HCT116 (cell line): ENCODE measurements around the gene PLCXD1. TPM values are rescaled to one million over a fixed set of nuclear protein-coding genes. Genes with fewer than 3 reads are reported as not detected.

Experiments
- ATAC-seq: fragments of 200-7000 bp; cut with Tn5 transposase; 2 replicates; pipeline ENCODE4 v1.9.1; 2020; ENCODE audit warnings: mild to moderate bottlenecking, moderate library complexity
- BruUV-seq: library from RNA; stranded (reverse); fragments of 400-500 nt; replicated peaks from 2 replicates; lab custom pipeline; 2021; lab: Mats Ljungman, UMichigan
- CTCF ChIA-PET: fragments of 300-600 bp; sonication (Branson Sonifier 250); formaldehyde crosslinking; loops from one replicate; lab custom pipeline; 2021; ENCODE audit warnings: antibody characterized with exemption; lab: Charles Lee
- POLR2A ChIA-PET: fragments of 300-600, 350-600 bp; sonication (Branson Sonifier 250); formaldehyde crosslinking; loops from one replicate; lab custom pipeline; 2021; ENCODE audit warnings: antibody characterized with exemption; lab: Charles Lee
- RAD21 ChIA-PET, 2 experiments: fragments of 300-600 bp; sonication (Branson Sonifier 250); formaldehyde crosslinking; loops; one replicate each; lab custom pipeline; 2023; ENCODE audit warnings: low total read pairs in 2 of 2; ENCODE audit not compliant: uncharacterized antibody in 2 of 2, unreplicated experiment in 2 of 2, low non-redundant PET in 1 of 2; lab: Charles Lee
- DNase-seq: peaks from one replicate; pipeline ENCODE4 v3.0.0-alpha.2; 2010; ENCODE audit warnings: low read depth, low spot score
- H2AFZ ChIP-seq: fragments of 200-600 bp; shearing (Covaris generic), sonication (generic); 2 replicates; pipeline ENCODE4 v1.6.1; 2017; ENCODE audit warnings: low read depth, mixed run types, mixed read lengths, antibody characterized with exemption, low read length; ENCODE audit not compliant: poor library complexity, severe bottlenecking
- H3K27ac ChIP-seq: 2 replicates; pipeline ENCODE4 v1.5.1; 2012; ENCODE audit warnings: low read depth, low read length
- H3K27me3 ChIP-seq: fragments of 200-600 bp; sonication (generic); 2 replicates; pipeline ENCODE4 v1.6.1; 2016; ENCODE audit warnings: mixed run types, low read length, mixed read lengths; ENCODE audit not compliant: insufficient read depth
- H3K36me3 ChIP-seq, 2 experiments: fragments of 200-500 bp in 1 of 2; fragments of 200-600 bp in 1 of 2; sonication (Bioruptor generic) in 1 of 2; sonication (generic) in 1 of 2; 2 replicates each; pipeline versions ENCODE4 v1.5.1 to v1.6.1; 2014 to 2016; ENCODE audit warnings: low read length in 2 of 2, inconsistent platforms in 1 of 2, mixed read lengths in 1 of 2, mixed run types in 1 of 2; ENCODE audit not compliant: insufficient read depth in 2 of 2, control insufficient read depth in 1 of 2
- H3K4me1 ChIP-seq, 2 experiments: fragments of 200-600 bp in 1 of 2; sonication (generic) in 1 of 2; 2 replicates each; pipeline versions ENCODE4 v1.5.1 to v1.6.1; 2012 to 2017; ENCODE audit warnings: low read length in 2 of 2, inconsistent platforms in 1 of 2, mild to moderate bottlenecking in 1 of 2, mixed read lengths in 1 of 2, mixed run types in 1 of 2, moderate library complexity in 1 of 2; ENCODE audit not compliant: insufficient read depth in 2 of 2, control insufficient read depth in 1 of 2
- H3K4me2 ChIP-seq: fragments of 200-600 bp; sonication (generic); 2 replicates; pipeline ENCODE4 v1.6.1; 2017; ENCODE audit warnings: mixed run types, low read length, mixed read lengths
- H3K4me3 ChIP-seq, 2 experiments: fragments of 200-600 bp in 1 of 2; sonication (generic) in 1 of 2; replicated peaks in 1 of 2; 2 replicates each; pipeline ENCODE4 v1.5.1; 2011 to 2016; ENCODE audit warnings: low read length in 2 of 2, control low read depth in 1 of 2, low read depth in 1 of 2, mild to moderate bottlenecking in 1 of 2, mixed read lengths in 1 of 2, mixed run types in 1 of 2
- H3K79me2 ChIP-seq: fragments of 200-600 bp; sonication (generic); 2 replicates; pipeline ENCODE4 v1.6.1; 2017; ENCODE audit warnings: mild to moderate bottlenecking, mixed run types, low read length, moderate library complexity, mixed read lengths; ENCODE audit not compliant: insufficient read depth
- H3K9ac ChIP-seq: fragments of 200-600 bp; sonication (generic); 2 replicates; pipeline ENCODE4 v1.6.1; 2016; ENCODE audit warnings: low read length, mixed read lengths
- H3K9me2 ChIP-seq: fragments of 200-600 bp; sonication (generic), shearing (Covaris generic); 2 replicates; pipeline ENCODE4 v1.6.1; 2017; ENCODE audit warnings: mixed run types, mild to moderate bottlenecking, moderate library complexity; ENCODE audit not compliant: insufficient read depth
- H3K9me3 ChIP-seq, 2 experiments: fragments of 200-500 bp in 1 of 2; fragments of 200-600 bp in 1 of 2; sonication (Bioruptor generic) in 1 of 2; sonication (generic) in 1 of 2; 2 replicates each; pipeline ENCODE4 v1.6.1; 2014 to 2017; ENCODE audit warnings: low read length in 2 of 2, mixed read lengths in 2 of 2, inconsistent platforms in 1 of 2, low read depth in 1 of 2, mild to moderate bottlenecking in 1 of 2, mixed run types in 1 of 2, moderate library complexity in 1 of 2; ENCODE audit not compliant: control insufficient read depth in 1 of 2, insufficient read depth in 1 of 2
- H4K20me1 ChIP-seq: fragments of 200-600 bp; sonication (generic), shearing (Covaris generic); 2 replicates; pipeline ENCODE4 v1.6.1; 2017; ENCODE audit warnings: mixed run types, mild to moderate bottlenecking, moderate library complexity; ENCODE audit not compliant: insufficient read depth
- CBX3 ChIP-seq: IDR thresholded peaks from 2 replicates; pipeline ENCODE4 v1.6.1; 2012; ENCODE audit warnings: low read depth
- CEBPB ChIP-seq: IDR thresholded peaks from 2 replicates; pipeline ENCODE4 v1.6.1; 2012; ENCODE audit warnings: low read depth
- EZH2 ChIP-seq: fragments of 200-600 bp; sonication (generic); IDR thresholded peaks from 2 replicates; pipeline ENCODE4 v1.6.1; 2017; ENCODE audit warnings: antibody characterized with exemption, mixed run types
- EZH2phosphoT487 ChIP-seq: fragments of 200-600 bp; IDR thresholded peaks from 2 replicates; pipeline ENCODE4 v1.6.1; 2018; ENCODE audit warnings: antibody characterized with exemption, borderline replicate concordance
- FOSL1 ChIP-seq: IDR thresholded peaks from 2 replicates; pipeline ENCODE4 v1.6.1; 2012; ENCODE audit warnings: low read depth
- JUND ChIP-seq: IDR thresholded peaks from 2 replicates; pipeline ENCODE4 v1.6.1; 2012
- POLR2A ChIP-seq: IDR thresholded peaks from 2 replicates; pipeline ENCODE4 v1.7.0; 2011; ENCODE audit warnings: borderline replicate concordance; ENCODE audit not compliant: insufficient read depth, insufficient read length; ENCODE audit errors: extremely low read depth
- RAD21 ChIP-seq: IDR thresholded peaks from 2 replicates; pipeline ENCODE4 v1.6.1; 2012; ENCODE audit warnings: low read depth, mild to moderate bottlenecking
- SP1 ChIP-seq: IDR thresholded peaks from 2 replicates; pipeline ENCODE4 v1.6.1; 2012; ENCODE audit warnings: low read depth
- TCF7L2 ChIP-seq: IDR thresholded peaks from 2 replicates; pipeline ENCODE4 v1.7.0; 2011; ENCODE audit warnings: borderline replicate concordance, inconsistent platforms; ENCODE audit not compliant: insufficient read depth, insufficient read length; ENCODE audit errors: extremely low read depth
- YY1 ChIP-seq: IDR thresholded peaks from 2 replicates; pipeline ENCODE4 v1.6.1; 2011; ENCODE audit warnings: low read length, low read depth, moderate library complexity, mild to moderate bottlenecking; ENCODE audit not compliant: insufficient replicate concordance; ENCODE audit errors: extremely low read depth
- ZFX ChIP-seq: fragments of 450-650 bp; IDR thresholded peaks from 2 replicates; pipeline ENCODE4 v1.6.1; 2017
- ZNF274 ChIP-seq: fragments of 200-500 bp; sonication (Bioruptor generic); IDR thresholded peaks from 2 replicates; pipeline ENCODE4 v1.6.1; 2014; ENCODE audit warnings: mild to moderate bottlenecking, low read depth, low read length, inconsistent platforms
- intact Hi-C: fragments of 100-400 bp; cut with micrococcal nuclease; formaldehyde crosslinking; loops from 2 replicates; pipeline ENCODE4 v1.10.0; 2022
- total RNA-seq: library from RNA; stranded (reverse); gene quantifications from one replicate; pipeline ENCODE4 v1.2.1, GENCODE V29; 2021; ENCODE audit not compliant: unreplicated experiment
- TF ChIP-seq, protein P1 (sequence below): IDR thresholded peaks from 2 replicates; pipeline ENCODE4 v1.6.1; 2012
- TF ChIP-seq, protein P2 (sequence below): IDR thresholded peaks from 2 replicates; pipeline ENCODE4 v1.6.1; 2011; ENCODE audit warnings: mild to moderate bottlenecking, low read length, moderate library complexity; ENCODE audit not compliant: insufficient replicate concordance; ENCODE audit errors: extremely low read depth
- TF ChIP-seq, protein P3 (sequence below): IDR thresholded peaks from 2 replicates; pipeline ENCODE4 v1.6.1; 2012

PLCXD1 gene
- total RNA-seq, 1 experiment from 2014 or later = 26.3 TPM

DNA sequence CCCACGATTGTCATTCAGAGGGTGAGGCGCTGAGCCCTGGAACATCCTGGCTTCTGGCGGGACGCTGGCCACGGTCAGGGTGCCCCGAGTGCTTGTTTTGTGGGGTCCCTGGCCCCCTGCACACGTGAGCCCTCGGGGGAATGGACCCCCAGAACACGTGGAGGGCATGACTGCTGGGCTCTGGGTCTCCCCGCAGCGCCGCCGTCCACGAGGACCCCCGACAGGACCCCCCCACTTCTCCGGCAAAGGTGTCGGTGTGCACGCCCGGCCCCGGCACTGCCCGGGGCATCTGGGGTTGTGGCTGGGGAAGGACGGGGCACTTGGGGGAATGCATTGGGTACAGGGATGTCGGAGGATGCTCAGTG, 51.3 kb downstream of the PLCXD1 start:
- Histone ChIP-seq H3K27me3 (no peaks in the 10 kb centered on the region), H3K9me2 (no peaks in the 10 kb centered on the region), H3K4me2 (no peak overlapping the region), H3K36me3 (no peaks in the 10 kb centered on the region), H3K79me2 (no peaks in the 10 kb centered on the region), H3K4me3 (no peak overlapping the region), H3K9me3 (no peaks in the 10 kb centered on the region), H3K27ac (no peak overlapping the region), H4K20me1 (no peaks in the 10 kb centered on the region), H3K4me1 (peaks cover 5 to 13% of the 10 kb centered on the region in 2 experiments; a peak in 2 of 4 replicates), H3K9ac (no peak overlapping the region), H2AFZ (no peak overlapping the region)
- intact Hi-C loops = no loop called here
- ATAC-seq (no peak), DNase-seq (no peak)
- CTCF ChIA-PET = no interaction called here
- POLR2A ChIA-PET = no interaction called here
- RAD21 ChIA-PET = no interaction called here
- no peak for TF ChIP-seq YY1
- TF ChIP-seq EZH2 = no peak
- TF ChIP-seq FOSL1 = no peak
- no peak for TF ChIP-seq SP1
- TF ChIP-seq, protein P1, sequence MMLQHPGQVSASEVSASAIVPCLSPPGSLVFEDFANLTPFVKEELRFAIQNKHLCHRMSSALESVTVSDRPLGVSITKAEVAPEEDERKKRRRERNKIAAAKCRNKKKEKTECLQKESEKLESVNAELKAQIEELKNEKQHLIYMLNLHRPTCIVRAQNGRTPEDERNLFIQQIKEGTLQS = no peak
- no peak for TF ChIP-seq ZFX
- TF ChIP-seq, protein P2, sequence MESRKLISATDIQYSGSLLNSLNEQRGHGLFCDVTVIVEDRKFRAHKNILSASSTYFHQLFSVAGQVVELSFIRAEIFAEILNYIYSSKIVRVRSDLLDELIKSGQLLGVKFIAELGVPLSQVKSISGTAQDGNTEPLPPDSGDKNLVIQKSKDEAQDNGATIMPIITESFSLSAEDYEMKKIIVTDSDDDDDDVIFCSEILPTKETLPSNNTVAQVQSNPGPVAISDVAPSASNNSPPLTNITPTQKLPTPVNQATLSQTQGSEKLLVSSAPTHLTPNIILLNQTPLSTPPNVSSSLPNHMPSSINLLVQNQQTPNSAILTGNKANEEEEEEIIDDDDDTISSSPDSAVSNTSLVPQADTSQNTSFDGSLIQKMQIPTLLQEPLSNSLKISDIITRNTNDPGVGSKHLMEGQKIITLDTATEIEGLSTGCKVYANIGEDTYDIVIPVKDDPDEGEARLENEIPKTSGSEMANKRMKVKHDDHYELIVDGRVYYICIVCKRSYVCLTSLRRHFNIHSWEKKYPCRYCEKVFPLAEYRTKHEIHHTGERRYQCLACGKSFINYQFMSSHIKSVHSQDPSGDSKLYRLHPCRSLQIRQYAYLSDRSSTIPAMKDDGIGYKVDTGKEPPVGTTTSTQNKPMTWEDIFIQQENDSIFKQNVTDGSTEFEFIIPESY = no peak
- no peak for TF ChIP-seq EZH2phosphoT487
- no peak for TF ChIP-seq TCF7L2
- no peak for TF ChIP-seq RAD21
- TF ChIP-seq POLR2A = no peak
- no peak for TF ChIP-seq CBX3
- TF ChIP-seq, protein P3, sequence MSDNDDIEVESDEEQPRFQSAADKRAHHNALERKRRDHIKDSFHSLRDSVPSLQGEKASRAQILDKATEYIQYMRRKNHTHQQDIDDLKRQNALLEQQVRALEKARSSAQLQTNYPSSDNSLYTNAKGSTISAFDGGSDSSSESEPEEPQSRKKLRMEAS = no peak
- no peak for TF ChIP-seq CEBPB
- TF ChIP-seq ZNF274 = no peak
- no peak for TF ChIP-seq JUND
- no TSS peak for BruUV-seq
